ENCODE results near the gene RAD51D. TPM values are rescaled to one million over a fixed set of nuclear protein-coding genes. Genes with fewer than 3 reads are reported as not detected.
"Not testable (repeated sequence)": the region's sequence is repeated elsewhere in the genome, so short reads cannot be mapped to it uniquely, and the experiment has no call there.

RAD51D gene
- total and polyA plus RNA-seq, 2 donors (not counting 3 experiments of a cell fraction or from before 2014, with no cell fraction given), result 15.5 to 27.9 TPM

DNA sequence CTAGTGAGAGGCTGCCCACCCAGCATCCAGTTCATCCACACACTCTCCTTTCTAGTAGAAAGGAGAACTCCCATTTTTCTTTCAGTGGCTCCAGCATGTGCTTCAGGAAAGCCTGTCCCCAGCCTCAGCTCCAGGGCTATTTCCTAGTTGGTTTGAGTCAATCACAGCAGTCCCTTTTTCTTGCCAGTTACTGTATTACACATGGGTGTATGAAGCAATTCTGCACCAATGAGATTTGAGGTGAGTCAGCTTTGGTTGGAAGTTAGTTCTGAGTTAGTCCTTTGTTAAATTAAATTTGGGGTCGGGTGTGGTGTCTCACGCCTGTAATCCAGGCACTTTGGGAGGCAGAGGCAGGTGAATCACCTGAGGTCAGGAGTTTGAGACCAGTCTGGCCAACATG, 24.8 kb downstream of the RAD51D start:
- no peaks in the 10 kb centered on the region for H3K9me3 ChIP-seq (replicated peaks; ENCODE audit: control insufficient read depth, insufficient read depth, low read length)
- H3K79me2 ChIP-seq (ENCODE audit: control insufficient read depth, insufficient read depth, low read length), result no peaks in the 10 kb centered on the region
- no peaks in the 10 kb centered on the region for H4K20me1 ChIP-seq (replicated peaks; ENCODE audit: control insufficient read depth, extremely low read depth, insufficient read depth, low read length)
- no peak overlapping the region for H3K9ac ChIP-seq (replicated peaks; ENCODE audit: extremely low read depth, insufficient read depth, low read length)
- no peak overlapping the region for H3K27ac ChIP-seq (ENCODE audit: insufficient read depth, low read depth, low read length)
- no peak overlapping the region for H3K4me3 ChIP-seq (replicated peaks in 1 of 3; ENCODE audit: insufficient read depth in 1 of 3, low read depth in 1 of 3, low read length in 3 of 3)
- no peak overlapping the region for H2AFZ ChIP-seq (ENCODE audit: low read depth, low read length)
- DNase-seq (ENCODE audit: low read depth, low spot score), result peak; percentile 18
- H3K4me2 ChIP-seq (ENCODE audit: insufficient read depth, low read length), result no peak overlapping the region
- FAIRE-seq, result peak; percentile 42
- TF ChIP-seq, protein P1, sequence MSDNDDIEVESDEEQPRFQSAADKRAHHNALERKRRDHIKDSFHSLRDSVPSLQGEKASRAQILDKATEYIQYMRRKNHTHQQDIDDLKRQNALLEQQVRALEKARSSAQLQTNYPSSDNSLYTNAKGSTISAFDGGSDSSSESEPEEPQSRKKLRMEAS (IDR thresholded peaks at IDR 0.05; ENCODE audit: insufficient read depth, insufficient read length), result no peak
- TF ChIP-seq JUN (IDR thresholded peaks at IDR 0.05; ENCODE audit: borderline replicate concordance, insufficient read depth, insufficient read length, low read depth) (no peak), GATA2 (IDR thresholded peaks at IDR 0.05; ENCODE audit: insufficient read depth, insufficient read length, low read depth, low read length) (no peak), FOS (IDR thresholded peaks at IDR 0.05; ENCODE audit: borderline replicate concordance, insufficient read depth, low read length) (no peak), POLR2A (IDR thresholded peaks at IDR 0.05; ENCODE audit: low read depth, low read length) (no peak), POLR2AphosphoS5 (IDR thresholded peaks at IDR 0.05; ENCODE audit: insufficient read depth, low read depth, low read length) (no peak), EZH2 (IDR thresholded peaks at IDR 0.05; ENCODE audit: borderline replicate concordance, low read depth, low read length, severe bottlenecking) (no peak)
- TF ChIP-seq, protein P2, sequence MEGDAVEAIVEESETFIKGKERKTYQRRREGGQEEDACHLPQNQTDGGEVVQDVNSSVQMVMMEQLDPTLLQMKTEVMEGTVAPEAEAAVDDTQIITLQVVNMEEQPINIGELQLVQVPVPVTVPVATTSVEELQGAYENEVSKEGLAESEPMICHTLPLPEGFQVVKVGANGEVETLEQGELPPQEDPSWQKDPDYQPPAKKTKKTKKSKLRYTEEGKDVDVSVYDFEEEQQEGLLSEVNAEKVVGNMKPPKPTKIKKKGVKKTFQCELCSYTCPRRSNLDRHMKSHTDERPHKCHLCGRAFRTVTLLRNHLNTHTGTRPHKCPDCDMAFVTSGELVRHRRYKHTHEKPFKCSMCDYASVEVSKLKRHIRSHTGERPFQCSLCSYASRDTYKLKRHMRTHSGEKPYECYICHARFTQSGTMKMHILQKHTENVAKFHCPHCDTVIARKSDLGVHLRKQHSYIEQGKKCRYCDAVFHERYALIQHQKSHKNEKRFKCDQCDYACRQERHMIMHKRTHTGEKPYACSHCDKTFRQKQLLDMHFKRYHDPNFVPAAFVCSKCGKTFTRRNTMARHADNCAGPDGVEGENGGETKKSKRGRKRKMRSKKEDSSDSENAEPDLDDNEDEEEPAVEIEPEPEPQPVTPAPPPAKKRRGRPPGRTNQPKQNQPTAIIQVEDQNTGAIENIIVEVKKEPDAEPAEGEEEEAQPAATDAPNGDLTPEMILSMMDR (IDR thresholded peaks at IDR 0.05; ENCODE audit: extremely low read depth in 1 of 2, insufficient read depth in 1 of 2, low read depth in 1 of 2, low read length in 2 of 2), result no peak
- ChIA-PET POLR2A (no interaction called here), CTCF (no interaction called here)
- peaks cover 2% of the 10 kb centered on the region for H3K4me1 ChIP-seq (ENCODE audit: control insufficient read depth, extremely low read depth, insufficient read depth, low read length)
- dilution Hi-C loops (cut with MboI; ENCODE audit: extremely low pct_ligation_motif_present, low sequenced_read_pairs) (no loop called here), intact Hi-C loops (cut with micrococcal nuclease) (no loop called here)
- H3K9me1 ChIP-seq (replicated peaks; ENCODE audit: control insufficient read depth, extremely low read depth, insufficient read depth, low read length), result no peaks in the 10 kb centered on the region
- no peaks in the 10 kb centered on the region for H3K36me3 ChIP-seq (ENCODE audit: control insufficient read depth in 2 of 2, extremely low read depth in 1 of 2, insufficient read depth in 2 of 2, low read length in 2 of 2)
- BruUV-seq (replicated peaks), result no TSS peak
- no peaks in the 10 kb centered on the region for H3K27me3 ChIP-seq (ENCODE audit: control insufficient read depth in 2 of 2, insufficient read depth in 2 of 2, low read length in 2 of 2)

DNA sequence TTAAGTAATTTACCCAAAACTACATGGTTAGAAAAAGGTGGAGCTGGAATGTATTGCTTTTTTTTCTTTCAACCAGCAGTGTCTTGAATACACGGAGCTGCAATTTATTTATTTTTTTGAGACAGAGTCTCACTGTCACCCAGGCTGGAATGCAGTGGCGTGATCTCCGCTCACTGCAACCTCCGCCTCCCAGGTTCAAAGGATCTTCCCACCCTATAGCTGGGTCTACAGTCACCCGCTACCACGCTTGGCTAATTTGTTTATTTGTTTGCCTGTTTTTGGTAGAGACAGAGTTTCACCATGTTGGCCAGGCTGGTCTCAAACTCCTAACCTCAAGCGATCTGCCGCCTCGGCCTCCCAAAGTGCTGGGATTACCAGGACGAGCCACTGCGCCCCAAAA, 29.0 kb downstream of the RAD51D start:
- dilution Hi-C loops (cut with MboI; ENCODE audit: extremely low pct_ligation_motif_present, low sequenced_read_pairs); H3K4me2 ChIP-seq (ENCODE audit: insufficient read depth, low read length); FAIRE-seq; BruUV-seq (replicated peaks); POLR2A ChIA-PET; DNase-seq (ENCODE audit: low read depth, low spot score); H3K4me3 ChIP-seq (replicated peaks in 1 of 3; ENCODE audit: insufficient read depth in 1 of 3, low read depth in 1 of 3, low read length in 3 of 3); H3K9me3 ChIP-seq (replicated peaks; ENCODE audit: control insufficient read depth, insufficient read depth, low read length); H3K27ac ChIP-seq (ENCODE audit: insufficient read depth, low read depth, low read length); H3K9ac ChIP-seq (replicated peaks; ENCODE audit: extremely low read depth, insufficient read depth, low read length); H2AFZ ChIP-seq (ENCODE audit: low read depth, low read length); H3K36me3 ChIP-seq (ENCODE audit: control insufficient read depth in 2 of 2, extremely low read depth in 1 of 2, insufficient read depth in 2 of 2, low read length in 2 of 2); H4K20me1 ChIP-seq (replicated peaks; ENCODE audit: control insufficient read depth, extremely low read depth, insufficient read depth, low read length); H3K9me1 ChIP-seq (replicated peaks; ENCODE audit: control insufficient read depth, extremely low read depth, insufficient read depth, low read length); intact Hi-C loops (cut with micrococcal nuclease); H3K27me3 ChIP-seq (ENCODE audit: control insufficient read depth in 2 of 2, insufficient read depth in 2 of 2, low read length in 2 of 2): not testable (repeated sequence)
- Histone ChIP-seq H3K79me2 (ENCODE audit: control insufficient read depth, insufficient read depth, low read length) (peaks cover 28% of the 10 kb centered on the region), H3K4me1 (ENCODE audit: control insufficient read depth, extremely low read depth, insufficient read depth, low read length) (peaks cover 16% of the 10 kb centered on the region)
- CTCF ChIA-PET, result interaction anchor here (1.5 to 2.1 kb wide), 8 partner anchors 26 to 548 kb away, joined by 3 to 23 read pairs (median 6); partner anchors contain the start of gene RFFL

All from endothelial cell of umbilical vein (primary cell).